H9 (cell line): ENCODE results near the gene TLDC2. TPM values are rescaled to one million over a fixed set of nuclear protein-coding genes. Genes with fewer than 3 reads are reported as not detected.

Experiments used
- DNase-seq: peaks from one replicate; pipeline ENCODE4 v3.0.0-alpha.2; 2017
- H2AFZ ChIP-seq: one replicate; pipeline ENCODE4 v1.6.1; 2013; ENCODE audit warnings: mild to moderate bottlenecking, low read length, control low read depth, moderate library complexity
- H2AK5ac ChIP-seq: 2 replicates; pipeline ENCODE4 v1.6.1; 2013; ENCODE audit warnings: low read length, control low read depth, mixed read lengths; ENCODE audit not compliant: insufficient read length
- H2BK120ac ChIP-seq: one replicate; pipeline ENCODE4 v1.6.1; 2013; ENCODE audit warnings: low read depth, mild to moderate bottlenecking, low read length, control low read depth, inconsistent platforms; ENCODE audit not compliant: poor library complexity, severe bottlenecking
- H2BK12ac ChIP-seq: 2 replicates; pipeline ENCODE4 v1.6.1; 2013; ENCODE audit warnings: low read length, control low read depth, mixed read lengths, low read depth; ENCODE audit not compliant: insufficient read length
- H2BK15ac ChIP-seq: 2 replicates; pipeline ENCODE4 v1.6.1; 2013; ENCODE audit warnings: low read depth, low read length, control low read depth
- H2BK20ac ChIP-seq: one replicate; pipeline ENCODE4 v1.6.1; 2013; ENCODE audit warnings: low read depth, mild to moderate bottlenecking, low read length, control low read depth, inconsistent platforms; ENCODE audit not compliant: poor library complexity, severe bottlenecking
- H2BK5ac ChIP-seq: 2 replicates; pipeline ENCODE4 v1.6.1; 2013; ENCODE audit warnings: low read length, control low read depth, mixed read lengths; ENCODE audit not compliant: insufficient read length
- H3K14ac ChIP-seq: 2 replicates; pipeline ENCODE4 v1.6.1; 2013; ENCODE audit warnings: low read length, control low read depth; ENCODE audit not compliant: insufficient read depth
- H3K18ac ChIP-seq: 2 replicates; pipeline ENCODE4 v1.6.1; 2013; ENCODE audit warnings: low read depth, mild to moderate bottlenecking, mixed read lengths, low read length, control low read depth; ENCODE audit not compliant: insufficient read length
- H3K23ac ChIP-seq: 2 replicates; pipeline ENCODE4 v1.6.1; 2013; ENCODE audit warnings: low read length, control low read depth, mixed read lengths, low read depth; ENCODE audit not compliant: insufficient read length
- H3K23me2 ChIP-seq: 2 replicates; pipeline ENCODE4 v1.6.1; 2013; ENCODE audit warnings: low read depth, mild to moderate bottlenecking, mixed read lengths, low read length, control low read depth; ENCODE audit not compliant: insufficient read length, poor library complexity, severe bottlenecking
- H3K27ac ChIP-seq: 2 replicates; pipeline ENCODE4 v1.5.1; 2013; ENCODE audit warnings: low read length, control low read depth, mixed read lengths, low read depth; ENCODE audit not compliant: insufficient read length
- H3K27me3 ChIP-seq: 2 replicates; pipeline ENCODE4 v1.6.1; 2013; ENCODE audit warnings: low read length, control low read depth, inconsistent platforms; ENCODE audit not compliant: insufficient read depth
- H3K4ac ChIP-seq: 2 replicates; pipeline ENCODE4 v1.6.1; 2013; ENCODE audit warnings: low read depth, mild to moderate bottlenecking, control low read depth, inconsistent platforms, low read length, moderate library complexity
- H3K4me1 ChIP-seq: 2 replicates; pipeline ENCODE4 v1.6.1; 2013; ENCODE audit warnings: low read length, control low read depth, inconsistent platforms; ENCODE audit not compliant: insufficient read depth
- H3K4me2 ChIP-seq: 2 replicates; pipeline ENCODE4 v1.6.1; 2013; ENCODE audit warnings: low read length, control low read depth, mixed read lengths; ENCODE audit not compliant: insufficient read length, insufficient read depth
- H3K56ac ChIP-seq: 2 replicates; pipeline ENCODE4 v1.6.1; 2013; ENCODE audit warnings: low read depth, mild to moderate bottlenecking, mixed read lengths, low read length, control low read depth; ENCODE audit not compliant: insufficient read length
- H3K79me1 ChIP-seq: 2 replicates; pipeline ENCODE4 v1.6.1; 2013; ENCODE audit warnings: low read depth, mild to moderate bottlenecking, moderate library complexity, low read length, control low read depth, inconsistent platforms; ENCODE audit not compliant: insufficient read depth, poor library complexity, severe bottlenecking
- H3K79me2 ChIP-seq: 2 replicates; pipeline ENCODE4 v1.6.1; 2013; ENCODE audit warnings: low read length, control low read depth, inconsistent platforms; ENCODE audit not compliant: insufficient read depth
- H3K9ac ChIP-seq: 2 replicates; pipeline ENCODE4 v1.6.1; 2013; ENCODE audit warnings: low read length, control low read depth, mixed read lengths; ENCODE audit not compliant: insufficient read length; ENCODE audit errors: extremely low read depth
- H3K9me3 ChIP-seq: one replicate; pipeline ENCODE4 v1.6.1; 2013; ENCODE audit warnings: low read depth, low read length, inconsistent platforms; ENCODE audit not compliant: control insufficient read depth
- H3T11ph ChIP-seq: one replicate; pipeline ENCODE4 v1.6.1; 2013; ENCODE audit warnings: mild to moderate bottlenecking, low read length, control low read depth, inconsistent platforms
- H4K20me1 ChIP-seq: one replicate; pipeline ENCODE4 v1.6.1; 2013; ENCODE audit not compliant: control insufficient read depth, insufficient read length, insufficient read depth
- H4K5ac ChIP-seq: 2 replicates; pipeline ENCODE4 v1.6.1; 2013; ENCODE audit warnings: low read depth, mild to moderate bottlenecking, mixed read lengths, low read length, control low read depth; ENCODE audit not compliant: insufficient read length
- H4K8ac ChIP-seq: replicated peaks from 2 replicates; pipeline ENCODE4 v1.6.1; 2013; ENCODE audit warnings: low read length, control low read depth, mixed read lengths, low read depth; ENCODE audit not compliant: insufficient read length
- H4K91ac ChIP-seq: 2 replicates; pipeline ENCODE4 v1.6.1; 2013; ENCODE audit warnings: low read depth, mild to moderate bottlenecking, moderate library complexity, mixed read lengths, low read length, control low read depth; ENCODE audit not compliant: insufficient read length
- H3K27ac Mint-ChIP-seq, 3 experiments: 2 replicates in 2 of 3; 3 replicates in 1 of 3; pipeline ENCODE4 v1.8.0; 2020 to 2021; ENCODE audit warnings: mixed read lengths in 3 of 3, mild to moderate bottlenecking in 1 of 3, moderate library complexity in 1 of 3
- H3K27me3 Mint-ChIP-seq: 2 replicates; pipeline ENCODE4 v1.8.0; 2021; ENCODE audit warnings: low read depth, mild to moderate bottlenecking, moderate library complexity, mixed read lengths
- H3K36me3 Mint-ChIP-seq, 3 experiments: 2 replicates in 2 of 3; 3 replicates in 1 of 3; pipeline ENCODE4 v1.8.0; 2020 to 2021; ENCODE audit warnings: low read depth in 3 of 3, mixed read lengths in 3 of 3; ENCODE audit not compliant: insufficient read depth in 1 of 3
- H3K4me1 Mint-ChIP-seq, 2 experiments: 2 replicates each; pipeline ENCODE4 v1.8.0; 2020; ENCODE audit warnings: mixed read lengths in 2 of 2
- H3K4me3 Mint-ChIP-seq, 2 experiments: 2 replicates in 1 of 2; 3 replicates in 1 of 2; pipeline ENCODE4 v1.8.0; 2020 to 2021; ENCODE audit warnings: mild to moderate bottlenecking in 2 of 2, mixed read lengths in 2 of 2, moderate library complexity in 1 of 2
- H3K9me3 Mint-ChIP-seq, 2 experiments: 2 replicates in 1 of 2; 3 replicates in 1 of 2; pipeline ENCODE4 v1.8.0; 2020; ENCODE audit warnings: mild to moderate bottlenecking in 2 of 2, mixed read lengths in 2 of 2, moderate library complexity in 1 of 2
- CTCF ChIP-seq: fragments of 200-600 bp; sonication (generic); conservative IDR thresholded peaks from 3 replicates; pipeline ENCODE4 v1.8.0; 2021; ENCODE audit warnings: antibody characterized with exemption, mild to moderate bottlenecking
- total RNA-seq: library from RNA; stranded (reverse); gene quantifications from 2 replicates; pipeline ENCODE4 v1.2.1, GENCODE V29; 2021

Gene TLDC2
- total RNA-seq, 1 experiment from 2014 or later, result 0.11 TPM

GRCh38 chr20:36917943-36918342, 42.0 kb downstream of the TLDC2 start:
- no peak overlapping the region for H3K14ac ChIP-seq

More at GRCh38 chr20:36917943-36918342, 42.0 kb downstream of the TLDC2 start:
- H3K4me1 Mint-ChIP-seq, result no peaks in the 10 kb centered on the region
- peaks cover 0 to 39% (median 20%) of the 10 kb centered on the region in 3 experiments; a peak in 6 of 7 replicates for H3K36me3 Mint-ChIP-seq
- Histone ChIP-seq H4K8ac (no peak overlapping the region), H3K23me2 (no peaks in the 10 kb centered on the region), H4K5ac (no peak overlapping the region), H3K4me2 (no peak overlapping the region), H3K4ac (no peak overlapping the region), H2BK5ac (no peak overlapping the region), H2BK12ac (no peak overlapping the region), H3K79me1 (no peaks in the 10 kb centered on the region), H2BK20ac (no peak overlapping the region), H3K9ac (no peak overlapping the region), H3K9me3 (no peaks in the 10 kb centered on the region), H3K79me2 (no peaks in the 10 kb centered on the region), H4K91ac (no peak overlapping the region), H3K18ac (no peak overlapping the region), H4K20me1 (no peaks in the 10 kb centered on the region), H3K23ac (no peak overlapping the region), H3K27ac (no peak overlapping the region), H2BK15ac (no peak overlapping the region), H3K56ac (no peak overlapping the region), H2BK120ac (no peak overlapping the region), H2AFZ (no peak overlapping the region), H3T11ph (no peak overlapping the region), H3K27me3 (no peaks in the 10 kb centered on the region), H3K4me1 (no peaks in the 10 kb centered on the region), H2AK5ac (no peak overlapping the region)
- no peaks in the 10 kb centered on the region for H3K27me3 Mint-ChIP-seq
- no peak overlapping the region for H3K4me3 Mint-ChIP-seq
- TF ChIP-seq CTCF, result no peak
- H3K27ac Mint-ChIP-seq, result no peak overlapping the region
- DNase-seq, result no peak
- H3K9me3 Mint-ChIP-seq, result no peaks in the 10 kb centered on the region
